Endothelial cell (in vitro differentiated cells): ENCODE measurements around the gene GBF1. TPM values are rescaled to one million over a fixed set of nuclear protein-coding genes. Genes with fewer than 3 reads are reported as not detected.
A peak's percentile ranks its signal among the peaks of the same experiment; 100 is the strongest.

ENCODE experiments used
- DNase-seq: peaks from one replicate; pipeline ENCODE4 v3.0.0; 2021; ENCODE audit warnings: low spot score
- H3K27ac Mint-ChIP-seq: one replicate; pipeline ENCODE4 v1.8.0; 2021; ENCODE audit warnings: mixed read lengths, inconsistent platforms; ENCODE audit not compliant: unreplicated experiment
- H3K27me3 Mint-ChIP-seq: one replicate; pipeline ENCODE4 v1.8.0; 2021; ENCODE audit warnings: mild to moderate bottlenecking, moderate library complexity, mixed read lengths, inconsistent platforms; ENCODE audit not compliant: unreplicated experiment
- H3K36me3 Mint-ChIP-seq: one replicate; pipeline ENCODE4 v1.8.0; 2021; ENCODE audit warnings: mild to moderate bottlenecking, low read depth, mixed read lengths, inconsistent platforms; ENCODE audit not compliant: unreplicated experiment
- H3K4me1 Mint-ChIP-seq: one replicate; pipeline ENCODE4 v1.8.0; 2021; ENCODE audit warnings: mild to moderate bottlenecking, mixed read lengths, inconsistent platforms; ENCODE audit not compliant: unreplicated experiment
- H3K4me3 Mint-ChIP-seq: one replicate; pipeline ENCODE4 v1.8.0; 2021; ENCODE audit warnings: mild to moderate bottlenecking, mixed read lengths, inconsistent platforms; ENCODE audit not compliant: unreplicated experiment
- H3K9me3 Mint-ChIP-seq: one replicate; pipeline ENCODE4 v1.8.0; 2021; ENCODE audit warnings: mixed read lengths, inconsistent platforms; ENCODE audit not compliant: unreplicated experiment
- CTCF ChIP-seq: fragments of 200-600 bp; sonication (generic); IDR thresholded peaks from one replicate; pipeline ENCODE4 v1.5.0; 2021; ENCODE audit warnings: antibody characterized with exemption; ENCODE audit not compliant: unreplicated experiment
- total RNA-seq: library from RNA; stranded (reverse); fragmentation: NEBNext Ultra II Directional; extraction: Animal tissue kit (Norgen Biotek cat#: 25700); gene quantifications from one replicate; pipeline ENCODE4 v1.2.1, GENCODE V29; 2021; ENCODE audit not compliant: unreplicated experiment

The GBF1 gene
- total RNA-seq, 1 donor from 2014 or later: 45.1 TPM

- H3K27me3 Mint-ChIP-seq: peaks cover 1% of the 10 kb centered on the region
- no peak for TF ChIP-seq CTCF
- H3K36me3 Mint-ChIP-seq: peaks cover 62% of the 10 kb centered on the region
- H3K9me3 Mint-ChIP-seq: no peaks in the 10 kb centered on the region
- H3K27ac Mint-ChIP-seq: no peak overlapping the region
- no peak overlapping the region for H3K4me3 Mint-ChIP-seq
- no peak for DNase-seq
- H3K4me1 Mint-ChIP-seq: peaks cover 6% of the 10 kb centered on the region
Observed at GRCh38 chr10:102358712-102359382, 113.5 kb downstream of the GBF1 start.

- peaks cover 78% of the 10 kb centered on the region for H3K36me3 Mint-ChIP-seq
- no peak overlapping the region for H3K27ac Mint-ChIP-seq
- peaks cover 5% of the 10 kb centered on the region for H3K27me3 Mint-ChIP-seq
- H3K4me1 Mint-ChIP-seq: no peaks in the 10 kb centered on the region
- H3K9me3 Mint-ChIP-seq: no peaks in the 10 kb centered on the region
- no peak overlapping the region for H3K4me3 Mint-ChIP-seq
- DNase-seq: no peak
- TF ChIP-seq CTCF: no peak
Observed at GRCh38 chr10:102367441-102367840, 122.1 kb downstream of the GBF1 start.

GRCh38 chr10:102368077-102368476, 122.7 kb downstream of the GBF1 start:
- no peaks in the 10 kb centered on the region for H3K9me3 Mint-ChIP-seq
- H3K27me3 Mint-ChIP-seq: peaks cover 5% of the 10 kb centered on the region
- H3K4me1 Mint-ChIP-seq: no peaks in the 10 kb centered on the region
- no peak for DNase-seq
- no peak overlapping the region for H3K27ac Mint-ChIP-seq
- no peak for TF ChIP-seq CTCF
- H3K4me3 Mint-ChIP-seq: peak overlapping the region; percentile 7
- H3K36me3 Mint-ChIP-seq: peaks cover 75% of the 10 kb centered on the region

GRCh38 chr10:102371295-102371694, 126.0 kb downstream of the GBF1 start:
- Mint-ChIP-seq H3K27me3 (peaks cover 5% of the 10 kb centered on the region), H3K4me1 (no peaks in the 10 kb centered on the region), H3K36me3 (peaks cover 62% of the 10 kb centered on the region), H3K27ac (no peak overlapping the region), H3K4me3 (no peak overlapping the region), H3K9me3 (no peaks in the 10 kb centered on the region)
- no peak for TF ChIP-seq CTCF
- DNase-seq: no peak

- Mint-ChIP-seq H3K27ac (no peak overlapping the region), H3K27me3 (peaks cover 3% of the 10 kb centered on the region), H3K36me3 (peaks cover 42% of the 10 kb centered on the region), H3K4me1 (no peaks in the 10 kb centered on the region), H3K9me3 (no peaks in the 10 kb centered on the region), H3K4me3 (no peak overlapping the region)
- no peak for TF ChIP-seq CTCF
- DNase-seq: no peak
Observed at GRCh38 chr10:102375250-102375649, 129.9 kb downstream of the GBF1 start.
